GM18508 (cell line): ENCODE results near the gene ERCC3.

Experiments used
- ATAC-seq: cut with Tn5 transposase; IDR thresholded peaks from one replicate; pipeline ENCODE4 v1.9.1; 2021; ENCODE audit warnings: moderate number of reproducible peaks; ENCODE audit not compliant: insufficient read depth, unreplicated experiment

ERCC3 gene

GRCh38 chr2:127293748-127294562, at the start of gene ERCC3:
Gene ERCC3 (minus strand): TSS chr2:127294144. CDS start chr2:127294081, 63 bp downstream.
- ATAC-seq: peak; percentile 95

GRCh38 chr2:127343277-127343676, 49.3 kb upstream of the ERCC3 start:
- no peak for ATAC-seq

GRCh38 chr2:127342101-127342500, 48.2 kb upstream of the ERCC3 start:
- no peak for ATAC-seq

- no peak for ATAC-seq
Measured at GRCh38 chr2:127332335-127332734, 38.4 kb upstream of the ERCC3 start.

GRCh38 chr2:127330753-127331152, 36.8 kb upstream of the ERCC3 start:
- no peak for ATAC-seq

- no peak for ATAC-seq
Measured at GRCh38 chr2:127326289-127326945, 32.5 kb upstream of the ERCC3 start.

GRCh38 chr2:127324635-127325034, 30.7 kb upstream of the ERCC3 start:
- ATAC-seq: no peak

- no peak for ATAC-seq
Measured at GRCh38 chr2:127321303-127321702, 27.4 kb upstream of the ERCC3 start.

GRCh38 chr2:127320586-127321275, 26.8 kb upstream of the ERCC3 start:
- no peak for ATAC-seq

- no peak for ATAC-seq
Measured at GRCh38 chr2:127320067-127320466, 26.1 kb upstream of the ERCC3 start.

GRCh38 chr2:127314193-127314988, 20.4 kb upstream of the ERCC3 start:
- no peak for ATAC-seq

GRCh38 chr2:127313406-127313805, 19.5 kb upstream of the ERCC3 start:
- ATAC-seq: peak; percentile 94

- no peak for ATAC-seq
Measured at GRCh38 chr2:127310980-127311379, 17.0 kb upstream of the ERCC3 start.

- ATAC-seq: no peak
Measured at GRCh38 chr2:127309468-127309867, 15.5 kb upstream of the ERCC3 start.

- ATAC-seq: no peak
Measured at GRCh38 chr2:127308586-127309138, 14.7 kb upstream of the ERCC3 start.

GRCh38 chr2:127305990-127306585, 12.1 kb upstream of the ERCC3 start:
- ATAC-seq: no peak

GRCh38 chr2:127302168-127302567, 8.2 kb upstream of the ERCC3 start:
- no peak for ATAC-seq

- no peak for ATAC-seq
Measured at GRCh38 chr2:127293386-127293747, 577 bp downstream of the ERCC3 start.

- ATAC-seq: no peak
Measured at GRCh38 chr2:127288274-127288673, 5.7 kb downstream of the ERCC3 start.

GRCh38 chr2:127283275-127283674, 10.7 kb downstream of the ERCC3 start:
- ATAC-seq: no peak
